ENCODE results near the gene GPX2. TPM values are rescaled to one million over a fixed set of nuclear protein-coding genes. Genes with fewer than 3 reads are reported as not detected.

The GPX2 gene
- total RNA-seq, 1 experiment from 2014 or later, result not detected

DNA sequence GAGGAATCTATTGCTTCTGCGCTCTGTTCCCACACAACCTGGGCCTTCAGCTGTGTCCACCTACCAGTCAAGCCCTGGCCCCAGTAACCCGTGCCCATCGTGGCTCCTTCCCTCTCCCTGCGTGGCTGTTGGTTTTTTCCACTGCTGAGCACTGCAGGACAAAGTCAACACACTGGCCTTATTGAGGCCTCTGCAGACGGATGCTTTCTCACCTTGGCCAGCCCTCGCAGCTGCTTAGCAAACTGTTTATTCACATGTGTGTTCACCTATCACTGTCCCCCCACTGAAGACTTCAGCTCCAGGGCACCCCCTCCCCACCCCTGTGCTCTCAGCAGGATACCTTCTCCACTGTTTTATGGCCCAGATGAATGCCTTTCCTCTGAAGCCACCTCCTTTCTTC, 12.8 kb upstream of the GPX2 start:
- no TSS peak for BruUV-seq (replicated peaks)
- ChIA-PET CTCF (no interaction called here), POLR2A (interaction anchor here (1.6 kb wide), 1 partner anchor 32 kb away, joined by 4 read pairs; the partner anchor contains the start of gene FNTB)
- H3K36me3 Mint-ChIP-seq (ENCODE audit: insufficient read depth, unreplicated experiment), result peaks cover 5% of the 10 kb centered on the region
- H3K9me3 Mint-ChIP-seq (ENCODE audit: unreplicated experiment), result no peaks in the 10 kb centered on the region
- intact Hi-C loops (cut with micrococcal nuclease), result no loop called here
- H3K27me3 Mint-ChIP-seq (ENCODE audit: insufficient read depth, unreplicated experiment), result no peaks in the 10 kb centered on the region
- TF ChIP-seq, protein P1, sequence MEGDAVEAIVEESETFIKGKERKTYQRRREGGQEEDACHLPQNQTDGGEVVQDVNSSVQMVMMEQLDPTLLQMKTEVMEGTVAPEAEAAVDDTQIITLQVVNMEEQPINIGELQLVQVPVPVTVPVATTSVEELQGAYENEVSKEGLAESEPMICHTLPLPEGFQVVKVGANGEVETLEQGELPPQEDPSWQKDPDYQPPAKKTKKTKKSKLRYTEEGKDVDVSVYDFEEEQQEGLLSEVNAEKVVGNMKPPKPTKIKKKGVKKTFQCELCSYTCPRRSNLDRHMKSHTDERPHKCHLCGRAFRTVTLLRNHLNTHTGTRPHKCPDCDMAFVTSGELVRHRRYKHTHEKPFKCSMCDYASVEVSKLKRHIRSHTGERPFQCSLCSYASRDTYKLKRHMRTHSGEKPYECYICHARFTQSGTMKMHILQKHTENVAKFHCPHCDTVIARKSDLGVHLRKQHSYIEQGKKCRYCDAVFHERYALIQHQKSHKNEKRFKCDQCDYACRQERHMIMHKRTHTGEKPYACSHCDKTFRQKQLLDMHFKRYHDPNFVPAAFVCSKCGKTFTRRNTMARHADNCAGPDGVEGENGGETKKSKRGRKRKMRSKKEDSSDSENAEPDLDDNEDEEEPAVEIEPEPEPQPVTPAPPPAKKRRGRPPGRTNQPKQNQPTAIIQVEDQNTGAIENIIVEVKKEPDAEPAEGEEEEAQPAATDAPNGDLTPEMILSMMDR (IDR thresholded peaks at IDR 0.05; ENCODE audit: unreplicated experiment), result no peak
- no peak overlapping the region for H3K4me3 Mint-ChIP-seq (ENCODE audit: unreplicated experiment)
- no peak for DNase-seq (ENCODE audit: unreplicated experiment)
- H3K4me1 Mint-ChIP-seq (ENCODE audit: insufficient read depth, unreplicated experiment), result no peaks in the 10 kb centered on the region
- H3K27ac Mint-ChIP-seq (ENCODE audit: low read depth, unreplicated experiment), result no peak overlapping the region

DNA sequence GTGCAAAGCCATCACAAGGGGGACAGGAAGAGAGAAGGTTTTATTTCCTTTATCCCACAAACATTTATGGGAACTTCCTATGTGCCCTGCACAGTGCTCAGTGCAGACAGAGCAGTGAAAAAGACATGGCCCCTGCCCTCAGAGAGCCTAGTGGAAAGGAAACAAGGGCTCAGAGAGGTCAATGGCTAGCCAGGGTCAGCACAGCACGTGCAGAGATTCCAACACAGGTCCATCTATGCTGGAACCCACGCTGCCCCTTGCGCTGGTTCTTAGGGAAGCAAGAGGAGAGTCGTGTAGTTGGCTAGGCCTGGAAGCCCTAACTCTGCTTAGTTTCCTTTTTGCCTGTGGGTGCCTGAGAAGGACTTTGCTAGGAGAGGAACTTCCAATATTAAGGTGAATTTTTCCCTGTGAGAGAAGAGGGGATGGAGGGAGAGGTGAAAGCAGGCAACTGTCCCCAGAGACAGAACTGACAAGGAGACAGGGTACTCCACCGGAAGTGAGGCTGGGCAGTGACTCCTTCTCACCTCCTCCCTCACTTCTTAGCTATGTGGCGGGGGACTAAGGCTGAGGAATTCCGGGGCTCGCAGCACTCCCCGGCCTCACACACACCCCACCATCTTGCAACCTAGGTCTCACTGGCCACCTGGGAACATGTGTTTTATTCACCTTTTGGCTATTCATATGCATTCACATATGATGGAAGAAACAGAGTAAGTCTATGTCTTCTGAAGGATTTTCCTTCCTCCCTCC, 12.1 kb upstream of the GPX2 start:
- BruUV-seq (replicated peaks), result no TSS peak
- H3K36me3 Mint-ChIP-seq (ENCODE audit: insufficient read depth, unreplicated experiment), result peaks cover 5% of the 10 kb centered on the region
- TF ChIP-seq, protein P1 (IDR thresholded peaks at IDR 0.05; ENCODE audit: unreplicated experiment), result no peak
- H3K27me3 Mint-ChIP-seq (ENCODE audit: insufficient read depth, unreplicated experiment), result no peaks in the 10 kb centered on the region
- no peaks in the 10 kb centered on the region for H3K4me1 Mint-ChIP-seq (ENCODE audit: insufficient read depth, unreplicated experiment)
- POLR2A ChIA-PET, result interaction anchor here (1.2 kb wide), 1 partner anchor 11 kb away, joined by 3 read pairs; no protein-coding TSS in a partner anchor
- no peak overlapping the region for H3K4me3 Mint-ChIP-seq (ENCODE audit: unreplicated experiment)
- no peaks in the 10 kb centered on the region for H3K9me3 Mint-ChIP-seq (ENCODE audit: unreplicated experiment)
- no peak overlapping the region for H3K27ac Mint-ChIP-seq (ENCODE audit: low read depth, unreplicated experiment)
- intact Hi-C loops (cut with micrococcal nuclease), result no loop called here
- DNase-seq (ENCODE audit: unreplicated experiment), result no peak
- CTCF ChIA-PET, result no interaction called here

GRCh38 chr14:64953661-64954060, 11.1 kb upstream of the GPX2 start:
- CTCF ChIA-PET, result interaction anchor here (0.6 kb wide), 2 partner anchors 600 to 1002 kb away, joined by 3 to 5 read pairs; no protein-coding TSS in a partner anchor
- TF ChIP-seq, protein P1 (IDR thresholded peaks at IDR 0.05; ENCODE audit: unreplicated experiment), result no peak
- Mint-ChIP-seq H3K4me3 (ENCODE audit: unreplicated experiment) (no peak overlapping the region), H3K36me3 (ENCODE audit: insufficient read depth, unreplicated experiment) (peaks cover 5% of the 10 kb centered on the region), H3K9me3 (ENCODE audit: unreplicated experiment) (no peaks in the 10 kb centered on the region), H3K27ac (ENCODE audit: low read depth, unreplicated experiment) (no peak overlapping the region), H3K27me3 (ENCODE audit: insufficient read depth, unreplicated experiment) (no peaks in the 10 kb centered on the region), H3K4me1 (ENCODE audit: insufficient read depth, unreplicated experiment) (no peaks in the 10 kb centered on the region)
- POLR2A ChIA-PET, result interaction anchor here (0.6 to 1.2 kb wide), 2 partner anchors 10 to 76 kb away, joined by 3 read pairs; no protein-coding TSS in a partner anchor
- BruUV-seq (replicated peaks), result no TSS peak
- DNase-seq (ENCODE audit: unreplicated experiment), result no peak
- intact Hi-C loops (cut with micrococcal nuclease), result no loop called here

DNA sequence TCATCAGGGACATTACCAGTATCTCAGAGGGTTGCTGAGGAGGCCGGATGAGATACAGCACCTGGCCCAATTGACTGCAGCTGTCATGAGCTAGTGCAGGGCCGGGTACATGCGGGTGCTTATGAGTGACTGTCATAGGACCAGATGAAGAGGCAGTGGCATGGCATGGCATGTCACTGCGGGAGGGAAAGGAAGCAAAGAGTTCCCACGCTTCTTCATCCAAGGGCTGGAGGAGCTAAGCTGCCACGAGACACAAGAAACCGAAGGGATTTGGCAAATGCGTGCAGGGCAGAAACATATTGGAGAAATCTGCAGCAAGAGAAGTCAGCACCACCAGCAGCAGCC, 10.7 kb upstream of the GPX2 start:
- no peak overlapping the region for H3K4me3 Mint-ChIP-seq (ENCODE audit: unreplicated experiment)
- H3K9me3 Mint-ChIP-seq (ENCODE audit: unreplicated experiment), result no peaks in the 10 kb centered on the region
- TF ChIP-seq, protein P1 (IDR thresholded peaks at IDR 0.05; ENCODE audit: unreplicated experiment), result no peak
- CTCF ChIA-PET, result interaction anchor here (0.6 kb wide), 2 partner anchors 601 to 1003 kb away, joined by 3 to 5 read pairs; no protein-coding TSS in a partner anchor
- POLR2A ChIA-PET, result interaction anchor here (0.7 to 1.2 kb wide), 2 partner anchors 10 to 23 kb away, joined by 3 to 4 read pairs; no protein-coding TSS in a partner anchor
- DNase-seq (ENCODE audit: unreplicated experiment), result no peak
- no peaks in the 10 kb centered on the region for H3K4me1 Mint-ChIP-seq (ENCODE audit: insufficient read depth, unreplicated experiment)
- H3K36me3 Mint-ChIP-seq (ENCODE audit: insufficient read depth, unreplicated experiment), result peaks cover 5% of the 10 kb centered on the region
- no TSS peak for BruUV-seq (replicated peaks)
- no peaks in the 10 kb centered on the region for H3K27me3 Mint-ChIP-seq (ENCODE audit: insufficient read depth, unreplicated experiment)
- intact Hi-C loops (cut with micrococcal nuclease), result no loop called here
- no peak overlapping the region for H3K27ac Mint-ChIP-seq (ENCODE audit: low read depth, unreplicated experiment)
